K562 (cell line): ENCODE results near the gene NVL.

Experiments
- ARID2 ChIP-seq: fragments of 450-650 bp; IDR thresholded peaks from 2 replicates; pipeline ENCODE4 v1.6.1; 2017; ENCODE audit warnings: antibody characterized with exemption, mild to moderate bottlenecking
- ARID3B ChIP-seq: fragments of 250-450 bp; sonication (Bioruptor Pico); IDR thresholded peaks from 2 replicates; pipeline ENCODE4 v1.4.0; 2020; ENCODE audit warnings: borderline replicate concordance
- CBFB ChIP-seq: sonication (generic); formaldehyde crosslinking; IDR thresholded peaks from 2 replicates; pipeline ENCODE4 v1.4.0; 2020; ENCODE audit warnings: mild to moderate bottlenecking, missing genetic modification reagents
- E2F6 ChIP-seq, 2 experiments: IDR thresholded peaks; 2 replicates each; pipeline ENCODE4 v1.6.1; 2011; ENCODE audit warnings: borderline replicate concordance in 1 of 2, control low read depth in 1 of 2, low read depth in 1 of 2, low read length in 1 of 2, mild to moderate bottlenecking in 1 of 2, mixed read lengths in 1 of 2, moderate library complexity in 1 of 2; ENCODE audit not compliant: insufficient read depth in 1 of 2, insufficient read length in 1 of 2, poor library complexity in 1 of 2, severe bottlenecking in 1 of 2; ENCODE audit errors: extremely low read depth in 1 of 2
- ERF ChIP-seq: fragments of 450-650 bp; formaldehyde crosslinking; IDR thresholded peaks from 2 replicates; pipeline ENCODE4 v1.4.0; 2020; ENCODE audit warnings: mild to moderate bottlenecking, mixed read lengths
- MAX ChIP-seq: sonication (generic); formaldehyde crosslinking; IDR thresholded peaks from 2 replicates; pipeline ENCODE4 v1.9.0; 2022; ENCODE audit warnings: mild to moderate bottlenecking, missing genetic modification reagents
- POLR2A ChIP-seq: fragments of 450-650 bp; conservative IDR thresholded peaks from 2 replicates; pipeline ENCODE4 v1.6.1; 2016

- TF ChIP-seq ARID3B (CRISPR knock-in tag) = no peak
- TF ChIP-seq POLR2A = no peak
- no peak for TF ChIP-seq E2F6 (IDR thresholded peaks at IDR 0.05; ENCODE audit: borderline replicate concordance in 1 of 2, extremely low read depth in 1 of 2, insufficient read depth in 1 of 2, insufficient read length in 1 of 2, low read depth in 1 of 2, low read length in 1 of 2, poor library complexity in 1 of 2, severe bottlenecking in 1 of 2)
- TF ChIP-seq ARID2 = no peak
- no peak for TF ChIP-seq ERF
- TF ChIP-seq MAX (CRISPR knock-in tag) = no peak
- no peak for TF ChIP-seq CBFB (CRISPR knock-in tag)
These were observed 18.2 kb upstream of the NVL start for GRCh38 chr1:224348137-224348536.
